GM21619 (cell line): ENCODE measurements around the gene OR10R2.

ENCODE experiments used
- ATAC-seq: cut with Tn5 transposase; IDR thresholded peaks from one replicate; pipeline ENCODE4 v1.9.1; 2021; ENCODE audit not compliant: unreplicated experiment

The OR10R2 gene

DNA sequence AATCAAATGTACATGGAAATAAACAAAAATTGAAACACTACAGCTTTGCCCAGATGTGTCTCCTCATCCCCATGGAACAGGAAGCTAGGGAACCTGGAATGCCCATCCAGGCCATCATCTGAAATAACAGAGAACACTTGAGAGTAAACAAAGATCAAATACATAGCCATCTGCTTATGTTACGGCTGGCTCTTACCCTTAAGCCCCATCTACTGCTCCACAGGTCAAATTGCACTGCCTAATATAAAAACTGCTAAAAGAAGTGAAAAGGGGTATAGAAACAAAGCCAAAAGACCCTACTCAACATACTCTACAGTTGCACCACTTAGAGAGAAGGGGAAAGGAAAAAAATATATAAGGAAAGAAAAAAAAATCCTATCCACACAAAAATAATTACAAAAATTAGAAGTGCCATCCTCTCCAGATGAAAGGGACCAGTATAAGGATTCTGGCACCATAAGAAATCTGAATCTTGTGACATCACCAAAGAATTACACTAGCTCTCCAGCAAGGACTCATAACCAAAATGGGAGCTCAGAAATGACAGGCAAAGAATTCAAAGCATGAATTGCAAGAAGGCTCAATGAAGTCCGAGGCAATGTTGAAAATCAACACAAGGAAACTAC lies 55.3 kb downstream of the OR10R2 start:
- ATAC-seq, result no peak
